Caco-2 (cell line): Measurements from ENCODE around the gene PNMA1. TPM values are rescaled to one million over a fixed set of nuclear protein-coding genes. Genes with fewer than 3 reads are reported as not detected.

Source experiments
- BruUV-seq: library from RNA; stranded (reverse); fragments of 400-500 nt; replicated peaks from 2 replicates; lab custom pipeline; 2021; lab: Mats Ljungman, UMichigan
- CTCF ChIA-PET: fragments of 300-600 bp; sonication (Branson Sonifier 250); formaldehyde crosslinking; loops from one replicate; lab custom pipeline; 2022; ENCODE audit warnings: antibody characterized with exemption; lab: Charles Lee
- POLR2A ChIA-PET: fragments of 300-600 bp; sonication (Branson Sonifier 250); formaldehyde crosslinking; loops from one replicate; lab custom pipeline; 2022; ENCODE audit warnings: antibody characterized with exemption; lab: Charles Lee
- DNase-seq, 2 experiments: peaks; one replicate each; pipeline versions ENCODE4 v3.0.0 to v3.0.0-alpha.2; 2020 to 2022
- H3K27me3 ChIP-seq: replicated peaks from 2 replicates; pipeline ENCODE4 v1.6.0; 2011; ENCODE audit warnings: low read length; ENCODE audit not compliant: control insufficient read depth, insufficient read depth
- H3K36me3 ChIP-seq: 2 replicates; pipeline ENCODE4 v1.5.1; 2011; ENCODE audit warnings: low read length; ENCODE audit not compliant: control insufficient read depth, insufficient read depth
- H3K4me1 ChIP-seq: fragments of 250-450 bp; sonication (Bioruptor Pico); 2 replicates; pipeline ENCODE4 v1.5.1; 2020; ENCODE audit warnings: mild to moderate bottlenecking
- H3K4me3 ChIP-seq: 2 replicates; pipeline ENCODE4 v1.5.1; 2011; ENCODE audit warnings: low read depth, mild to moderate bottlenecking, control low read depth, low read length
- H3K9me3 ChIP-seq: fragments of 250-450 bp; sonication (Bioruptor Pico); 2 replicates; pipeline ENCODE4 v1.5.1; 2020; ENCODE audit warnings: mild to moderate bottlenecking, moderate library complexity
- H3K27ac Mint-ChIP-seq: one replicate; pipeline ENCODE4 v1.8.0; 2022; ENCODE audit warnings: mixed read lengths; ENCODE audit not compliant: unreplicated experiment
- H3K27me3 Mint-ChIP-seq: one replicate; pipeline ENCODE4 v1.8.0; 2022; ENCODE audit warnings: mixed read lengths; ENCODE audit not compliant: insufficient read depth, unreplicated experiment
- H3K36me3 Mint-ChIP-seq: one replicate; pipeline ENCODE4 v1.8.0; 2022; ENCODE audit warnings: mild to moderate bottlenecking, mixed read lengths; ENCODE audit not compliant: insufficient read depth, unreplicated experiment
- H3K4me1 Mint-ChIP-seq: one replicate; pipeline ENCODE4 v1.8.0; 2022; ENCODE audit warnings: low read depth, mixed read lengths; ENCODE audit not compliant: unreplicated experiment
- H3K4me3 Mint-ChIP-seq: one replicate; pipeline ENCODE4 v1.8.0; 2022; ENCODE audit warnings: mild to moderate bottlenecking, moderate library complexity, mixed read lengths; ENCODE audit not compliant: unreplicated experiment
- H3K9me3 Mint-ChIP-seq: one replicate; pipeline ENCODE4 v1.8.0; 2022; ENCODE audit warnings: mixed read lengths; ENCODE audit not compliant: unreplicated experiment
- CTCF ChIP-seq, 2 experiments: fragments of 200-600 bp in 1 of 2; IDR thresholded peaks; 1 replicate in 1 of 2; 2 replicates in 1 of 2; pipeline versions ENCODE4 v1.5.1 to v1.8.0; 2011 to 2022; ENCODE audit warnings: antibody characterized with exemption in 1 of 2, control low read depth in 1 of 2, inconsistent platforms in 1 of 2, low read depth in 1 of 2, low read length in 1 of 2, mild to moderate bottlenecking in 1 of 2, moderate library complexity in 1 of 2; ENCODE audit not compliant: insufficient read depth in 1 of 2, severe bottlenecking in 1 of 2, unreplicated experiment in 1 of 2
- intact Hi-C: fragments of 100-400 bp; cut with micrococcal nuclease; formaldehyde crosslinking; loops from one replicate; pipeline ENCODE4 v1.10.0; 2022; ENCODE audit not compliant: unreplicated experiment
- total RNA-seq: library from RNA; stranded (reverse); gene quantifications from 2 replicates; pipeline ENCODE4 v1.2.3, GENCODE V29; 2022

PNMA1 gene
- total RNA-seq, 1 experiment from 2014 or later = 38.8 TPM

GRCh38 chr14:73749706-73750530 is 35.7 kb upstream of the PNMA1 start:
- no TSS peak for BruUV-seq
- no peak overlapping the region for H3K4me3 Mint-ChIP-seq
- H3K4me1 Mint-ChIP-seq = peaks cover 27% of the 10 kb centered on the region
- H3K9me3 ChIP-seq = no peaks in the 10 kb centered on the region
- H3K27me3 ChIP-seq = no peaks in the 10 kb centered on the region
- no peaks in the 10 kb centered on the region; the same call in 1 of the 2 replicates for H3K36me3 ChIP-seq
- no peaks in the 10 kb centered on the region for H3K9me3 Mint-ChIP-seq
- intact Hi-C loops = no loop called here
- no peak for DNase-seq
- H3K27me3 Mint-ChIP-seq = no peaks in the 10 kb centered on the region
- ChIA-PET CTCF (interaction anchor here (2.1 to 2.3 kb wide), 2 partner anchors 9 to 21 kb away, joined by 7 to 9 read pairs; no protein-coding TSS in a partner anchor), POLR2A (interaction anchor here (0.6 to 1.0 kb wide), 2 partner anchors 8 to 10 kb away, joined by 3 read pairs; a partner anchor contains a TSS)
- H3K27ac Mint-ChIP-seq = no peak overlapping the region
- H3K4me3 ChIP-seq = no peak overlapping the region
- TF ChIP-seq CTCF (IDR thresholded peaks at IDR 0.05; ENCODE audit: insufficient read depth in 1 of 2, low read depth in 1 of 2, low read length in 1 of 2, severe bottlenecking in 1 of 2, unreplicated experiment in 1 of 2) = no peak
- H3K36me3 Mint-ChIP-seq = peaks cover 26% of the 10 kb centered on the region
- H3K4me1 ChIP-seq = peaks cover 58% of the 10 kb centered on the region

GRCh38 chr14:73748858-73749357 is 34.7 kb upstream of the PNMA1 start:
- intact Hi-C loops = no loop called here
- Mint-ChIP-seq H3K9me3 (no peaks in the 10 kb centered on the region), H3K36me3 (peaks cover 23% of the 10 kb centered on the region), H3K4me1 (peaks cover 25% of the 10 kb centered on the region), H3K27ac (no peak overlapping the region), H3K4me3 (no peak overlapping the region), H3K27me3 (no peaks in the 10 kb centered on the region)
- no TSS peak for BruUV-seq
- ChIA-PET CTCF (interaction anchor here (2.1 to 2.3 kb wide), 2 partner anchors 10 to 20 kb away, joined by 7 to 9 read pairs; no protein-coding TSS in a partner anchor), POLR2A (interaction anchor here (0.6 kb wide), 1 partner anchor 9 kb away, joined by 3 read pairs; no protein-coding TSS in a partner anchor)
- Histone ChIP-seq H3K36me3 (no peaks in the 10 kb centered on the region; the same call in 1 of the 2 replicates), H3K27me3 (no peaks in the 10 kb centered on the region), H3K4me1 (peaks cover 58% of the 10 kb centered on the region), H3K4me3 (no peak overlapping the region), H3K9me3 (no peaks in the 10 kb centered on the region)
- DNase-seq = no peak
- TF ChIP-seq CTCF (IDR thresholded peaks at IDR 0.05; ENCODE audit: insufficient read depth in 1 of 2, low read depth in 1 of 2, low read length in 1 of 2, severe bottlenecking in 1 of 2, unreplicated experiment in 1 of 2) = no peak

GRCh38 chr14:73747379-73748211 is 33.4 kb upstream of the PNMA1 start:
- Histone ChIP-seq H3K9me3 (no peaks in the 10 kb centered on the region), H3K4me1 (peaks cover 58% of the 10 kb centered on the region), H3K36me3 (no peaks in the 10 kb centered on the region; the same call in 1 of the 2 replicates), H3K4me3 (no peak overlapping the region), H3K27me3 (no peaks in the 10 kb centered on the region)
- BruUV-seq = no TSS peak
- peaks cover 28% of the 10 kb centered on the region for H3K4me1 Mint-ChIP-seq
- peaks cover 28% of the 10 kb centered on the region for H3K36me3 Mint-ChIP-seq
- H3K4me3 Mint-ChIP-seq = no peak overlapping the region
- no peaks in the 10 kb centered on the region for H3K9me3 Mint-ChIP-seq
- intact Hi-C loops = no loop called here
- ChIA-PET CTCF (interaction anchor here (0.7 to 2.0 kb wide), 3 partner anchors 11 to 972 kb away, joined by 3 to 14 read pairs (median 5); no protein-coding TSS in a partner anchor), POLR2A (no interaction called here)
- no peak overlapping the region for H3K27ac Mint-ChIP-seq
- DNase-seq = no peak
- H3K27me3 Mint-ChIP-seq = no peaks in the 10 kb centered on the region
- no peak for TF ChIP-seq CTCF (IDR thresholded peaks at IDR 0.05; ENCODE audit: insufficient read depth in 1 of 2, low read depth in 1 of 2, low read length in 1 of 2, severe bottlenecking in 1 of 2, unreplicated experiment in 1 of 2)
